GM18873 (cell line): ENCODE measurements around the gene HS3ST2.
"Not testable (repeated sequence)": the region's sequence is repeated elsewhere in the genome, so short reads cannot be mapped to it uniquely, and the experiment has no call there.

Experiments
- ATAC-seq: cut with Tn5 transposase; IDR thresholded peaks from one replicate; pipeline ENCODE4 v1.9.1; 2021; ENCODE audit warnings: mild to moderate bottlenecking, moderate library complexity, moderate number of reproducible peaks; ENCODE audit not compliant: unreplicated experiment, low FRiP score

Gene HS3ST2

DNA sequence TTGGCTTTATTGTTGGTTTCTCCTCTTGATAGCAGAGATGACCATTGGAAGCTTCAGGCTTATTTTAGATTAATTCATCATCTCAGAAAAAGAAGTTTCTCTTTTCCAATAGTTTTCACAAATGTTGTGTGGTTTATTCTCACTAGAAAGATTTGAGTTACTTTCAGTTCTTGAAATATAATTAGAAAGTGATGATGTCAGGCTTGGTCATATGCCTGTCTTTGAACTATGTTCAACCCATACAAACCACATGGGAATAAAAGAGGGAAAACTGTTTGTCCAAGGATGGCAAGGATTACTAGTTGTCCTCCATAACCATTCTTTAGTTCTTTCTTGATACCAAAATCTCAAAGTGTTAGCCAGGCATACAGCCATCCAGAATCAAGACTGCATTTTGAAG, 3.7 kb upstream of the HS3ST2 start:
- ATAC-seq = no peak

- no peak for ATAC-seq
Measured at GRCh38 chr16:22813223-22813947, 577 bp upstream of the HS3ST2 start.

DNA sequence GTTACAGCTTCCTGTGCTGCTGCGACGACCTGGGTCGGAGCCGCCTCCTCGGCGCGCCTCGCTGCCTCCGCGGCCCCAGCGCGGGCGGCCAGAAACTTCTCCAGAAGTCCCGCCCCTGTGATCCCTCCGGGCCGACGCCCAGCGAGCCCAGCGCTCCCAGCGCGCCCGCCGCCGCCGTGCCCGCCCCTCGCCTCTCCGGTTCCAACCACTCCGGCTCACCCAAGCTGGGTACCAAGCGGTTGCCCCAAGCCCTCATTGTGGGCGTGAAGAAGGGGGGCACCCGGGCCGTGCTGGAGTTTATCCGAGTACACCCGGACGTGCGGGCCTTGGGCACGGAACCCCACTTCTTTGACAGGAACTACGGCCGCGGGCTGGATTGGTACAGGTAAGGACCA, 746 bp downstream of the HS3ST2 start:
- no peak for ATAC-seq

- no peak for ATAC-seq
Measured at GRCh38 chr16:22815863-22816262, 1.9 kb downstream of the HS3ST2 start.

DNA sequence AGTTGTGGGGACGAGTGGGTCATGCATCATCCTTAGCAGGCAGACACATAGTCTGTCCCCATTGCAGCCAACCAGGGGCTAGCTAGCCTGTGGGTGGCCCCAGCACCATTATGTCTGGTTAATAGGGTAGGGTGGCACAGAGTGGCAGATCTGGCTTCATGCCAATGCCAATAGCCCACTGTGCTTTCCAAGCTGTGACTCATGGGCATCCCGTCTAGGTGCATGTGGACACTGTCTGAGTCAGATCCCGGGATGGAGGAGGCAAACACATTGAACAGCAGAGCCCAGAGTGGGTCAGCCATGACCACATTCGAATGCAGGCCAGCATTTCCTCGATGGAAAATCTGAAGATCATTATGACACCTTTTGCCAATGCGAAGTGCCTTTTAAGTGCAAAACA, 2.5 kb downstream of the HS3ST2 start:
- no peak for ATAC-seq

DNA sequence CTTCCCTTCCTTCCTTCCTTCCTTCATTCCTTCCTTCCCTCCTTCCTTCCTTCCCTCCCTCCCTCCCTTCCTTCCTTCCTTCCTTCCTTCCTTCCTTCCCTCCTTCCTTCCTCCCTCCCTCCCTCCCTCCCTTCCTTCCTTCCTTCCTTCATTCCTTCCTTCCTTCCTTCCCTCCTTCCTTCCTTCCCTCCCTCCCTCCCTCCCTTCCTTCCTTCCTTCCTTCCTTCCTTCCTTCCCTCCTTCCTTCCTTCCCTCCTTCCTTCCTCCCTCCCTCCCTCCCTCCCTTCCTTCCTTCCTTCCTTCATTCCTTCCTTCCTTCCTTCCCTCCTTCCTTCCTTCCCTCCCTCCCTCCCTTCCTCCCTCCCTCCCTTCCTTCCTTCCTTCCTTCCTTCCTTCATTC, 4.8 kb downstream of the HS3ST2 start:
- not testable (repeated sequence) for ATAC-seq

DNA sequence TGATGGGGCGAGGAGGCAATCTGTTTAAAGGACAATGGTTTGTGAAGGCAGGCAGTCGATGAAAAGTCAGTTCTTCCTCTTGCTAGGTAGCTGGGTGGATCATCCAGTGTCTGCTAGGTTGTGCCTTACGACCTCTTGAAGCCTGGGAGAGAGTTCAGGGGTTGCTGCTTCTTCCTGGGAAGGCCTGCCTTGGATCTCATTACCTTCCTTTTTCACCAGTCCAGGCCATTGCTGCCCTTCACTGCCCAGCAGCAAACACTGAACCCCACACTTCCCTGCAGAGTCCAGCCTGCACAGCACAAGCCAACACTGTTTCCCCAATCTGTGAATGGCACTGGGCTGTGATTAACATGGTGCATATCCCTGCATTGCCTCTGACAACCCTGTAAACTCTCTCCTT, 24.7 kb downstream of the HS3ST2 start:
- no peak for ATAC-seq

- not testable (repeated sequence) for ATAC-seq
Measured at GRCh38 chr16:22842031-22842430, 28.1 kb downstream of the HS3ST2 start.

DNA sequence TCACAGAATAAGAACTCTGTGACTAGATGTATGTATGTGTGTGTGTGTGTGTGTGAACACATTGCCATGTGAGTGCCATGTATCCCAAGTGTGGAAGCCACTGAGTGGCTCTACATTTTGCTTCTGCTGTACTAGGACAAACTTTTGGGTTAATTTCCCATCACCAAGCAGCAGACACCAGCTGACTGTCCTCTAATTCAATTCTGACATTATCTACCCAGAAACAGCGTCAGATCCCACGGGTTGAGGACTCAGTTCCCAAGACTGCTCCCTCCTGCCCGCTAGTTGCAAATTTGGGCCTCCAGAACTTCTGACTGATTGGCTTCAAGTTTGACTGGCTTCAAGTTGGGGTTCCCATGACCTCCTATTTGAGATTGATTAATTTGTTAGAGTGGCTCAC, 29.2 kb downstream of the HS3ST2 start:
- no peak for ATAC-seq

- ATAC-seq = no peak
Measured at GRCh38 chr16:22843856-22844255, 29.9 kb downstream of the HS3ST2 start.

DNA sequence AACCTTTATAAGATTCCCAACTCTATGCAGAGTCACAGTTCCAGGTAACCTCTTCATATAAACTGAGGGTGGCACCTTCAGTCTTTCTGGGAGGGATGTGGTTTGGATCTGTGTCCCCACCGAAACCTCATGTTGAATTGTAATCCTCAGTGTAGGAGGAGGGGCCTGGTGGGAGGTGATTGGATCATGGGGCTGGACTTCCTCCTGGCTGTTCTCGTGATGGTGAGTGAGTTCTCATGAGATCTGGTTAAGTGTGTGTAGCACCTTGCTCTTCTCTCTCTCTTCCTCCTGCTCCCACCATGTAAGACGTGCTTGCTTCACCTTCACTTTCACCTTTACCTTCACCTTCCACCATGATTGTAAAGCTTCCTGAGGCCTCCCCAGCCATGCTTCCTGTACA, 30.5 kb downstream of the HS3ST2 start:
- ATAC-seq = no peak

GRCh38 chr16:22847100-22847499, 33.1 kb downstream of the HS3ST2 start:
- ATAC-seq = no peak

- ATAC-seq = no peak
Measured at GRCh38 chr16:22847690-22848089, 33.7 kb downstream of the HS3ST2 start.

- no peak for ATAC-seq
Measured at GRCh38 chr16:22848451-22848850, 34.5 kb downstream of the HS3ST2 start.

- no peak for ATAC-seq
Measured at GRCh38 chr16:22849517-22849916, 35.6 kb downstream of the HS3ST2 start.

- ATAC-seq = no peak
Measured at GRCh38 chr16:22855231-22855630, 41.3 kb downstream of the HS3ST2 start.

- no peak for ATAC-seq
Measured at GRCh38 chr16:22857296-22858025, 43.5 kb downstream of the HS3ST2 start.

DNA sequence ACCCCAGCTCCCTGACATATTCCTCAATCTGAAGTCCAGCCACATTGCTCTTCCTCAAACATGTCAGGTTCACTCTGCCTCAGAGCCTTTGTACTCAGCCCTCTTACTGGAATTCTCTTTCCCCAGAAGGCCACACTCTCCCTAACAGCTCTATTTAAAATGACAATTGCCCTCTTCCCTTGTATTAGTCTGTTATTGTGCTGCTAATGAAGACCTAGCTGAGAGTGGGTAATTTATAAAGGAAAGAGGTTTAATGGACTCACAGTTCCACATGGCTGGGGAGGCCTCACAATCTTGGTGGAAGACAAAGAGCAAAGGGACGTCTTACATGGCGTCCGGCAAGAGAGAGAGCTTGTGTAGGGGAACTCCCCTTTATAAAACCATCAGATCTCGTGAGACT, 46.0 kb downstream of the HS3ST2 start:
- no peak for ATAC-seq

GRCh38 chr16:22861580-22861979, 47.6 kb downstream of the HS3ST2 start:
- no peak for ATAC-seq

- no peak for ATAC-seq
Measured at GRCh38 chr16:22862046-22862445, 48.1 kb downstream of the HS3ST2 start.

DNA sequence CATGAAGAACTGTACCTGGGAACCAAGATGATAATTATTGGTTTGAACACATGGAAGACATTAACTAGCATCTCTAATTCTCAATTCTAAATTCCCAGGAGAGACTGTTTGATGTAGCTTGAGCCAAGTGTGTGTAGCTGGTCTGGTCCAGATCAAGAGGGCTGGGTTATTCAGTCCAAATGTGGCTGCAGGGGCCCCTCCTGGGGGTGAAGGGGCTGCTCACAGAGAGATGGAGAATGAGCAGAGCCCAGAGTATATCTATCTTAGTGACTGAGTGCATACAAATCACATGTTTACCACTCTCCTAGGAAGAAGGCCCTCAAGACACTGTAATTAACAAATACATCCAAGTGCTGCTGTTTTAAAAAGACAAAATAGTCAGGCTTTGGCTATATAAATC, 50.4 kb downstream of the HS3ST2 start:
- no peak for ATAC-seq

DNA sequence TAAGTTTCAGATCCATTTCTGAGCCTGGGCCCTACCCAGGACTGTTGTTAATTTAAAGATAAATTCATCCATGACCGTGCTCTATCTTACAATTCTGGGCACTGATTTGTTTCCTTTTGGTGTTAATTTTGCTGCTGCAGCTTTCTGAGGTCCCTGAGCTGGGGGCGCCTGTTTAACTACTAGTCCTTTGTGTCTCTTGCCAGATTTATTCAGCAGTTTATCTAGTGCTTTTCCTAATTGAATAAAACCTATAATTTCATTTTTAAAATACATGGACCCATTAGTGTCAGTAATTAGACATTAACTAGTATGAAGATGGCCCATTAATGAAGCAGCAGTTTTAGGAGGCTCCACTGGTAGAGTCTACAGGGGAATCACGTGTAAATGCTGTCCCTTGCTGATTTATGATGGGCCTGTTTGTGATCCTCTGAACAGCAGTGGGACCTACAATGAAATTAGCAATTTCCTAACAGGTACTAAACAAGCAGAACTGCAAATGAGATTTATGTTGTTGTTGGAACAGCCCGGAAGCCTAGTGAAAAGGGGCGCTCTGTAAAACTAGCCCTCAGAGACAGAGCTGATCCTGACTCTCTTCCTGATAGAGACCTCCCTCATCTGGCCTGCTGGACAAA, 54.7 kb downstream of the HS3ST2 start:
- no peak for ATAC-seq
